Right lobe of liver (tissue), 4 donors: ENCODE results near the gene RPL39L.

Experiments used
- CTCF ChIP-seq, 4 donors: fragments of 200-600 bp in 3 of 4; fragments of 450-650 bp in 1 of 4; IDR thresholded peaks; one replicate each; pipeline versions ENCODE4 v1.5.1 to v1.8.0; 2016 to 2022; ENCODE audit warnings: antibody characterized with exemption in 4 of 4, mild to moderate bottlenecking in 2 of 4
- POLR2A ChIP-seq: fragments of 450-650 bp; IDR thresholded peaks from one replicate; pipeline ENCODE4 v1.6.1; 2017; ENCODE audit warnings: antibody characterized with exemption, mild to moderate bottlenecking
- donor health status: DM: no; HTN: no; CAD: no.
- donor health status: DM: no; HTN: no; CAD: no.
- donor health status: DM: no; HTN: yes; CAD: no.

GRCh38 chr3:187110156-187110555 lies 29.1 kb downstream of the RPL39L start:
- no peak for TF ChIP-seq CTCF (IDR thresholded peaks at IDR 0.05)
- no peak for TF ChIP-seq POLR2A
